Omental fat pad (tissue), 4 donors: ENCODE data around the gene LYZL2. TPM values are rescaled to one million over a fixed set of nuclear protein-coding genes. Genes with fewer than 3 reads are reported as not detected.
"Not testable (repeated sequence)": the region's sequence is repeated elsewhere in the genome, so short reads cannot be mapped to it uniquely, and the experiment has no call there.

Experiments used
- ATAC-seq: fragments of 150-250 bp; one replicate; pipeline ENCODE4 v1.9.1; 2016; ENCODE audit warnings: mild to moderate bottlenecking, moderate library complexity; ENCODE audit not compliant: low FRiP score
- DNase-seq: peaks from one replicate; pipeline ENCODE4 v3.0.0-alpha.2; 2019; ENCODE audit warnings: low spot score
- total RNA-seq, 4 donors: library from RNA; depleted of rRNA; stranded (reverse); fragments of >200 nt; gene quantifications; one replicate each; pipeline ENCODE4 v1.1.0, GENCODE V29; 2016
- TF ChIP-seq, protein P1 (sequence below), 3 donors: fragments of 450-650 bp; IDR thresholded peaks; one replicate each; pipeline ENCODE4 v1.5.1; 2016 to 2017; ENCODE audit warnings: antibody characterized with exemption in 3 of 3, mild to moderate bottlenecking in 3 of 3, moderate library complexity in 2 of 3

LYZL2 gene
- total RNA-seq, 4 donors from 2014 or later = not detected

DNA sequence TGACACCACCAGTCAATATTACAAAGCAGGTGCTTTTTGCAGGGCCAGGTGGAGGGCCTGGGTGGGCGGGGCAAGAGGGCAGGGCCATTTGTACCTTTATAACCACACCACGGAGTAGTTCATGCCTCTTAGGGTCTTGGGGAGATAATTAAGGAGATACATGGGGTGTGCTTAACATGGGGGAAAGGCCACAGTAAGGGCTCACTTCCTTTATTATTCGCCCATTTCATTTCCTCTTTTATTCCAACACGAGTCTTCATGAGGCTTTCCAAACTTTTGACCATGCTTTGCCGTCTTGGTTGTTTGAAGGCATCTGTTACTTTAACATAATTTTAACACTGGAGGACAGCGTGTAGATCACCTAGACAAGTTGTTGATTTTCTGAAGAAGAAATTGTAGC lies 33.3 kb upstream of the LYZL2 start:
- TF ChIP-seq, protein P1, sequence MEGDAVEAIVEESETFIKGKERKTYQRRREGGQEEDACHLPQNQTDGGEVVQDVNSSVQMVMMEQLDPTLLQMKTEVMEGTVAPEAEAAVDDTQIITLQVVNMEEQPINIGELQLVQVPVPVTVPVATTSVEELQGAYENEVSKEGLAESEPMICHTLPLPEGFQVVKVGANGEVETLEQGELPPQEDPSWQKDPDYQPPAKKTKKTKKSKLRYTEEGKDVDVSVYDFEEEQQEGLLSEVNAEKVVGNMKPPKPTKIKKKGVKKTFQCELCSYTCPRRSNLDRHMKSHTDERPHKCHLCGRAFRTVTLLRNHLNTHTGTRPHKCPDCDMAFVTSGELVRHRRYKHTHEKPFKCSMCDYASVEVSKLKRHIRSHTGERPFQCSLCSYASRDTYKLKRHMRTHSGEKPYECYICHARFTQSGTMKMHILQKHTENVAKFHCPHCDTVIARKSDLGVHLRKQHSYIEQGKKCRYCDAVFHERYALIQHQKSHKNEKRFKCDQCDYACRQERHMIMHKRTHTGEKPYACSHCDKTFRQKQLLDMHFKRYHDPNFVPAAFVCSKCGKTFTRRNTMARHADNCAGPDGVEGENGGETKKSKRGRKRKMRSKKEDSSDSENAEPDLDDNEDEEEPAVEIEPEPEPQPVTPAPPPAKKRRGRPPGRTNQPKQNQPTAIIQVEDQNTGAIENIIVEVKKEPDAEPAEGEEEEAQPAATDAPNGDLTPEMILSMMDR (IDR thresholded peaks at IDR 0.05) = no peak
- DNase-seq (no peak), ATAC-seq (no peak)

DNA sequence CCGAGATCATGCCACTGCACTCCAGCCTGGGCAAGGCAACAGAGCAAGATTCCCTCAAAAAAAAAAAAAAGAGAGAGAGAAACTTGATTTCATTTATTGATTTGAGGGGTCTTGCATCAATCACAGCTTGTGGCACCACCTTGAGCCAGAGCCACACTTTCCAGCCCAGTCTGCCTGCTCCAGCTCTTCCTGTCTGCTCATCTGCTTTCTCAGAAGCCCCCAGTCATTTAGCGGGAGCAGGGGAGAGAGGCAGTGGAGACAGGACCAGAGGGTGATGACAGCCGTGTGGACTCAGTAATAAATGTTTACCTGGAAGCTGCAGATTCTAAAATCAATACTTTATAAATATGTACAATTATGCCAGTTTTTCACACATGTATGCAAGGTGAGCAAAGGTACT lies 30.8 kb upstream of the LYZL2 start:
- ATAC-seq, DNase-seq: not testable (repeated sequence)

DNA sequence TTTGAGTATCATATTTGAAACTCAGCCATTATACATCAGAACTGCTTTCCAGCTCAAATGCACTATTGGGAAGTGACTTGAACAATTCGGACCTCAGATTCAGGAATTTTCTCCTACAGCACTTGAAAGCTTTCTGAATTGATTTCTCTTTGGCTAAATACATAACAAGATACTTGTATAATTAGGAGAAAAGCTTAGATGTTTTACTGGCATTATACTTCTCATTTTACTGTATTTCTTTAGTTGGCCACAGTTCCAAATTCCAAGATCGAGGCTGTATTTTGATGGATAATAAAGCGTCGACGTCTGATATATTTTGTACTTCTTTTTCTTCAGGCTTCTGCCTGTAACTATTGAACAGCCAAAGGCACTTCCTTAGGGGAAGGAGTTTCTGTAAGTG lies 26.7 kb upstream of the LYZL2 start:
- DNase-seq (no peak), ATAC-seq (no peak)
- TF ChIP-seq, protein P1 (IDR thresholded peaks at IDR 0.05) = no peak

DNA sequence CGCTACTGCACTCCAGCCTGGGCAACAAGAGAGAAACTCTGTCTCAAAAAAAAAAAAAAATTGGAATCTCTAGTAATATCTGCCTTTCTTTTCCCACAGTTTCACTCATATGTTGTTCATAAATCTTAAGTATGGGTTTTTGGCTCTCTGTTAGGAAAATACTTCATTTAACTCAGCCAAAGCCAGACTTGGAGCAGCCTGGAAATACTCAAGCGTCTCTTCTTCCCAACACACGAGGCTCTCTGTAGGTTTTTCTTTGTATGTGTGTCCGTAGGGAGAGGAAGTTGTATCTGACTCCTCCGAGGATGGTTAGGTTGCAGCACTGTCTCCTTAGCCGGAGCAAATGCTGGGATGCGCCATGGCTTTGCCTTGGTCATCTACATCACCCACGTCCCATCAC lies 25.4 kb upstream of the LYZL2 start:
- ATAC-seq, DNase-seq: not testable (repeated sequence)

DNA sequence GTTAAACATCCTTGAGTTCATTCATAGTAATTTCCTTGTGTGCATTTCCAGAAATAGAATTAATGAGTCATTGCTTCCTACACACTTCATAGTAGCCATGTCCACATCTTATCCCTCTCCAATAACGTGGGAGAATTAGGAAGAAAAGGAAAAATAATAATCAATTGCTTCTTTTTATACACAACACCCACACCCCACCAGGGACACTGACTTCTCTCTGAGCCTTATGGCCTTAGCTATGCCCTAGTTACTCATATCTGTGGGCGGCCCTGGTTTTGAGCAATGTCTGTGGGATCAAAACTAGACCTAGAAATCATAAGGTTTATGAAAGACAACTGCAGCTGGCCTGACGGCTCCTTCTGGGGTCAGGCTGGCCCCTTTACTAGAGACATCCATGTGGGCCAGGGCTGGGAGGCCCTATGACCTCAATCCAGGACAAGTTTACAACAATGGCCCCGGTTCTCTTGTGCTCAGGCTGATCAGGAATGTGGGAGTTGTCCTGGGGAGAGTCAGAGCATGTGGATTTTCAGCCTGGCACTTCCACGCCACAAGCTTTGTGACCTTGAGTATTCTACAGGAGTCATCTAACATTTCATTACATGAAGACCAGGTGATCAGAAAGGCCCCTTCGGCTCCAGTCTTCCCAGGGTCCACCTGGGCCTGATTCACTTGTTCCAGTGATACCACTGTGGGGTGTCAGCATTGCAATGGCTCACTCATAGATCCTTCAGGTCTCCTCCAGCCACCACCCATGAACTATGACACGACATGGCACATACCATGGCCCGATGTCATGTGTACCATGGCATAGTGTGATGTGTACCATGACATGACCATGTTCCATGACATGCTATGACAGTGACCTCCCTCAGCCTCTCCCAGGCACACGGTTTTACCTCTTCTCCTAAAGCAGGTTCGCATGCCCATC lies 22.2 kb upstream of the LYZL2 start:
- ATAC-seq, DNase-seq: not testable (repeated sequence)

DNA sequence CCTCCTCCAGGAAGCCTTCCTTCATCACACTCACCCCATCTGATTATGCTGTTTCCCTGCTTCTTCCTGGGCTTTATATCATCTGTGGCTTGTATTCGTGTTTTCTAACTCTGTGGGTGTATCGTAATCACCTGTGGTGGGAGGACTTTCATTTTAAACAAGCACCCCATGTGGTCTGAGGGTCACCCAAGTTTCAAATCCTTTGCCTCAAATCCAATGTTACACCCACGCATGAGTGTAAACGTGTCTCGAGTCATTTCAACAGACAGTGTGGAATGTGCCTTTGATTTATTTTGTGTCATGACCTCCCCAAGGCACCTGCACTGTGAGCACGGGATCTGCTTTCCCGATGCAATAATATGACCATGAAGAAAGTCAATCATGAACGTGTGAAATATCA lies 17.5 kb upstream of the LYZL2 start:
- ATAC-seq (no peak), DNase-seq (no peak)
- TF ChIP-seq, protein P1 (IDR thresholded peaks at IDR 0.05) = no peak

DNA sequence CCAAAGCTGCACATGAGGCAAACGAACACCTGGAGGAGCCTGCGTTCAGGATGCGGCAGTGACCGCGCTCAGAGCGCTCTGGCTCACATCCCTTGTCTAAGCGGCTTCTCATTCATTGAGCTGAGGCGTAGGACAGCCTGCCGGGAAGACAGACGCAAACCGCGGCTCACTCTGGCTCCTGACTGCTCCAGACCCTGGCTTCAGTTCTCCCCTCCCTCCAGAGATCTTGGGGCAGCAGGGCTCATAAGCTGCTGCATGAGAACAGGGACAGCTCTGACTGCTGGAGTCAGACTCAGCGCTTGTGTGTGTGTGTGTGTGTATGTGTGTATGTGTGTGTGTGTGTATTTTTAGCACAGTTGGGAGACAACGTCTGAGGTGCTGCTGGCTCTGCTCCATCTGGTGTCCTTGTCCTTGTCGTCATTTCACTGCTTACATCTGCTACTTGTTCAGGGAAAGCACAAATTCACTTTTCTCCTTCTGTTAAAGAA lies 15.8 kb upstream of the LYZL2 start:
- DNase-seq = no peak
- ATAC-seq = no peak
- TF ChIP-seq, protein P1 (IDR thresholded peaks at IDR 0.05) = no peak

DNA sequence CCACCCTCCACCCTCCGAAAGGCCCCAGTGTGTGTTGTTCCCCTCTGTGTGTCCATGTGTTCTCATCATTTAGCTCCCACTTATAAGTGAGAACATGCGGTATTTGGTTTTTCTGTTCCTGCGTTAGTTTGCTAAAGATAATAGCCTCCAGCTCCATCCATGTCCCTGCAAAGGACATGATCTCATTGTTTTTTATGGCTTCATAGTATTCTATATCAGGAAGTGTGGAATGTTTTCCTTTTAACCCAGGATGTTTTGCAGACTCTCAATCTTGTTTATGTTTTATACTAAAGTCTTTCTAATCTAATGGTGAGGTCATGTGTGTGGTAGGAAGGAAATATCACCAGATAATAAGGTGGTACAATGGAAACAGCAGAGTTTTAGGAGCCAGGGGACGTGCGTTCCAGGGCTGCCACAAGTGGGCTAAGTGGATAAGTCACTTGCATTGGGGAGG lies 14.9 kb upstream of the LYZL2 start:
- not testable (repeated sequence) for DNase-seq, ATAC-seq

DNA sequence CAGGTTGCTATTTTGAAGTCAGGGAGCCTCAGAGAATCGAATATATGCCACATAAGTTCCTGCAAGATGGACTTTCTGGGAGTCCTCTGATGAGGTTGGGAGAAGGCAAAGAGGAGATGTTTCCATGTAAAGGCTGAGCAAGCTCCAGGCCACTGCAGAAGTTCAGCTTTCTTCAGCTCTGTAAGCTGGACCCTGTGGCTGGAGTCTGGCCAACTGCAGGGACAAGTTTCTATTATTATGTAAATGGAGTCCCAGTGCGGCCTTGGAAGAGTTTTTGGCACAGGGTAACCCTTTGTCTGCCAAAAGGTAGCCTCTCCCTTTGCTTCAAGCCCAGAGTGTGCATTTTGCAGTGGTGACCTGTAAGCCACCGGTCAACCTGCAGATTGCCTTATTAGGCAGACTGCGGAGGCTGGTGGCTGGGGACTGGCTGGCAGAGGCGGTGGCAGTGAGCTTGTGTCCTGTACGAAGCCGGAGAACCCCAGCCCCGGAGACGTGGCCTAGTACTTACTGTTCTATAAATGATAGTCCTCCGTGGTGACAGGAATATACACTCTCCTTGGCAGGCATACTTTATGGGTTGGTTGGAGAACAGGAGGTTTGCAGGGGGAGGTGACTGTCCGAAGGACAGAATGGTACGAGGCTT lies 14.1 kb upstream of the LYZL2 start:
- not testable (repeated sequence) for DNase-seq, ATAC-seq

DNA sequence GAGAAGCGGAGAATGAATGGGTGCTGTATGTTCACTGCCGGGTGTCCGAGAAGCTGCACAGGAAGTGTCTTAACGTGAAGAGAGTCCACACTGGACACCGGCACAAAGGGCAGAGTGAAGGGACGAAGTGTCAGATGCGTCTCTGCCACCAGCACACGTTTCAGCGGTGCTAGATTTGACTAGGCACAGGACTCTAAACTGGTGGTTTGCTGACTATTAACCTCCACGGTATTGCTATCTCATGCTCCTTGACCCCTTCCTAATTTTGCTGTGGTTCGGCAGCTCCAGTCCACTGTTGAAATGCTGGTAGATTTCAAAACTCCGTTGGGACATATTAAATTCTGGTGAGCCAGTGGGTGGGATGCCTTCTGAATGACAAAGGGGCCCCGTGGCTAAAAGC lies 13.3 kb upstream of the LYZL2 start:
- not testable (repeated sequence) for DNase-seq, ATAC-seq
